Measurements from ENCODE around the gene PPP1R3D. TPM values are rescaled to one million over a fixed set of nuclear protein-coding genes. Genes with fewer than 3 reads are reported as not detected.

PPP1R3D gene, protein sequence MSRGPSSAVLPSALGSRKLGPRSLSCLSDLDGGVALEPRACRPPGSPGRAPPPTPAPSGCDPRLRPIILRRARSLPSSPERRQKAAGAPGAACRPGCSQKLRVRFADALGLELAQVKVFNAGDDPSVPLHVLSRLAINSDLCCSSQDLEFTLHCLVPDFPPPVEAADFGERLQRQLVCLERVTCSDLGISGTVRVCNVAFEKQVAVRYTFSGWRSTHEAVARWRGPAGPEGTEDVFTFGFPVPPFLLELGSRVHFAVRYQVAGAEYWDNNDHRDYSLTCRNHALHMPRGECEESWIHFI
- total RNA-seq (2021), result 3.1 and 3.2 TPM in 2 replicates
- long read RNA-seq, result 0 reads

DNA sequence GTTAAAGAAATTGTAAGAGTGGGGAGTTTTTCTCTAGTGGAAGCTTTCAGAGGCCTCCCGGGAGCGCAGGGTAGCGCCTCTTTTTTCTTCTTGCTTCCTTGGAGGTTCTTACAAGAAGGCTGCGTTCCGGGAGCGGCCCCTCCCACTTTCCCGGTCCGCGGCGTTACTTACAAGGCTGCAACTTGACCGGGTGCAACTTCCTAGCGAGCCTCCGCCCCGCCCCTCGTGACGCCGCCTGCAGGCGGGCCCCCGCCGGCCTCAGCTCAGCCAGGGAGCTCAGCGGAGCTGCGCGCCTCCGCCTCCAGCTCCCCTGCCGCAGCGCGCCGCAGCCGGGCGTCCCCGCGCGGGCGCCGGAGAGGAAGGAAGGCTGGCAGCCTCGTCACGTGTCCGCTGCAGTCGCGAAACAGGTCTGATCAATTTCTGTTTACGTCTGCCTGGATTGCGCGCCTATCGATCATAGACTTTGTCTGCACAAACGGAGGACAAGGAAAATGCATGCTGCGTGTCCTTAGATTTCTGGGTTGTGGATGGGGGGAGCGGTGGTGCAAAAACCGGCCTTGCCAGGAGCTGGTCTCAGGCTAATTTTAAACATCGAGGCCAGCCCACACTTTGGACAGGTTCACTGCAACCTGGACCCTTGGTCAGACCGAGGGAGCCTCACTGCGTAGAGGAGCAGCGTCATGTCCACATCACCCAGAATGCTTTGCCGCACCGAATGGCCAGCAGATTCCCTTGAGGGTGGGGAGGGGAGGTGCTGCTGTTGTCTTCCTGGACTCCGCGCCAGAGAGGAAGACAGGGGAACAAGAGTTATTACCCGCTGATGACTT lies at the start of gene PPP1R3D, which contains the start of gene FAM217B:
Gene PPP1R3D (minus strand): TSS at position 177 of the 827 bp plus-strand sequence. CDS start 374 bp downstream, outside the sequence.
Gene FAM217B (plus strand): TSS at position 261 of the 827 bp plus-strand sequence. CDS start 3,555 bp downstream, outside the sequence.
- no peak within 1 kb of the TSS for H3K56ac ChIP-seq (ENCODE audit: insufficient read length, low read depth, low read length)
- H3K14ac ChIP-seq (ENCODE audit: insufficient read depth, low read length), result peak within 1 kb of the TSS; percentile 75
- H2AFZ ChIP-seq (ENCODE audit: low read length), result peak within 1 kb of the TSS; percentile 11
- H3K4me3 Mint-ChIP-seq, result peak within 1 kb of the TSS; percentile 84 to 94
- DNase-seq, result peak; percentile 97
- no peak within 1 kb of the TSS for H3K23ac ChIP-seq (ENCODE audit: insufficient read length, low read depth, low read length)
- H3K79me2 ChIP-seq (ENCODE audit: insufficient read depth, low read length), result no peaks in the 10 kb centered on the region
- H3K79me1 ChIP-seq (ENCODE audit: insufficient read depth, low read depth, low read length, poor library complexity, severe bottlenecking), result no peaks in the 10 kb centered on the region
- H3K27ac ChIP-seq (ENCODE audit: insufficient read length, low read depth, low read length), result no peak within 1 kb of the TSS
- peaks cover 13 to 27% (median 24%) of the 10 kb centered on the region in 3 experiments for H3K36me3 Mint-ChIP-seq (ENCODE audit: insufficient read depth in 1 of 3, low read depth in 3 of 3)
- H4K20me1 ChIP-seq (ENCODE audit: control insufficient read depth, insufficient read depth, insufficient read length), result no peaks in the 10 kb centered on the region
- peaks cover 27% of the 10 kb centered on the region for H3K27me3 Mint-ChIP-seq (ENCODE audit: low read depth)
- H3K4me1 Mint-ChIP-seq, result peaks cover 11 to 14% of the 10 kb centered on the region in 2 experiments
- H3K9me3 ChIP-seq (ENCODE audit: control insufficient read depth, low read depth, low read length), result no peaks in the 10 kb centered on the region
- no peak within 1 kb of the TSS for H2AK5ac ChIP-seq (ENCODE audit: insufficient read length, low read length)
- H3K18ac ChIP-seq (ENCODE audit: insufficient read length, low read depth, low read length), result peak within 1 kb of the TSS; percentile 41
- H4K5ac ChIP-seq (ENCODE audit: insufficient read length, low read depth, low read length), result no peak within 1 kb of the TSS
- H3K9ac ChIP-seq (ENCODE audit: extremely low read depth, insufficient read length, low read length), result peak within 1 kb of the TSS; percentile 75
- peaks cover 7% of the 10 kb centered on the region; the same call in 1 of the 2 replicates for H3K27me3 ChIP-seq (ENCODE audit: insufficient read depth, low read length)
- H3K9me3 Mint-ChIP-seq, result peaks cover 6% of the 10 kb centered on the region in 2 experiments; a peak in 3 of 5 replicates
- H3K4me2 ChIP-seq (ENCODE audit: insufficient read depth, insufficient read length, low read length), result peak within 1 kb of the TSS; percentile 67
- no peak within 1 kb of the TSS for H2BK12ac ChIP-seq (ENCODE audit: insufficient read length, low read depth, low read length)
- no peak within 1 kb of the TSS for H2BK120ac ChIP-seq (ENCODE audit: low read depth, low read length, poor library complexity, severe bottlenecking)
- H4K8ac ChIP-seq (replicated peaks; ENCODE audit: insufficient read length, low read depth, low read length), result no peak within 1 kb of the TSS
- H4K91ac ChIP-seq (ENCODE audit: insufficient read length, low read depth, low read length), result no peak within 1 kb of the TSS
- no peak within 1 kb of the TSS for H2BK15ac ChIP-seq (ENCODE audit: low read depth, low read length)
- H3K23me2 ChIP-seq (ENCODE audit: insufficient read length, low read depth, low read length, poor library complexity, severe bottlenecking), result peaks cover 4% of the 10 kb centered on the region
- WGBS (ENCODE audit: extremely low coverage, insufficient read length, low lambda C conversion rate), result no CpG with 5 or more reads among the region's 57 CpGs
- no peak within 1 kb of the TSS for H2BK5ac ChIP-seq (ENCODE audit: insufficient read length, low read length)
- H3K27ac Mint-ChIP-seq, result peak within 1 kb of the TSS; percentile 96 to 99 (median 99); a peak in 6 of 7 replicates
- no peak within 1 kb of the TSS for H3K4ac ChIP-seq (ENCODE audit: low read depth, low read length)
- no peak within 1 kb of the TSS for H2BK20ac ChIP-seq (ENCODE audit: low read depth, low read length, poor library complexity, severe bottlenecking)
- TF ChIP-seq, protein P1, sequence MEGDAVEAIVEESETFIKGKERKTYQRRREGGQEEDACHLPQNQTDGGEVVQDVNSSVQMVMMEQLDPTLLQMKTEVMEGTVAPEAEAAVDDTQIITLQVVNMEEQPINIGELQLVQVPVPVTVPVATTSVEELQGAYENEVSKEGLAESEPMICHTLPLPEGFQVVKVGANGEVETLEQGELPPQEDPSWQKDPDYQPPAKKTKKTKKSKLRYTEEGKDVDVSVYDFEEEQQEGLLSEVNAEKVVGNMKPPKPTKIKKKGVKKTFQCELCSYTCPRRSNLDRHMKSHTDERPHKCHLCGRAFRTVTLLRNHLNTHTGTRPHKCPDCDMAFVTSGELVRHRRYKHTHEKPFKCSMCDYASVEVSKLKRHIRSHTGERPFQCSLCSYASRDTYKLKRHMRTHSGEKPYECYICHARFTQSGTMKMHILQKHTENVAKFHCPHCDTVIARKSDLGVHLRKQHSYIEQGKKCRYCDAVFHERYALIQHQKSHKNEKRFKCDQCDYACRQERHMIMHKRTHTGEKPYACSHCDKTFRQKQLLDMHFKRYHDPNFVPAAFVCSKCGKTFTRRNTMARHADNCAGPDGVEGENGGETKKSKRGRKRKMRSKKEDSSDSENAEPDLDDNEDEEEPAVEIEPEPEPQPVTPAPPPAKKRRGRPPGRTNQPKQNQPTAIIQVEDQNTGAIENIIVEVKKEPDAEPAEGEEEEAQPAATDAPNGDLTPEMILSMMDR (conservative IDR thresholded peaks at IDR 0.05), result no peak; the same call in 2 of the 3 replicates
- no peaks in the 10 kb centered on the region for H3K4me1 ChIP-seq (ENCODE audit: insufficient read depth, low read length)
- no peak within 1 kb of the TSS for H3T11ph ChIP-seq (ENCODE audit: low read length)

Measured in H9 (cell line).